HG03432 (cell line): ENCODE measurements around the gene CCDC73.
"Not testable (repeated sequence)": the region's sequence is repeated elsewhere in the genome, so short reads cannot be mapped to it uniquely, and the experiment has no call there.

Experiments used
- ATAC-seq: cut with Tn5 transposase; IDR thresholded peaks from one replicate; pipeline ENCODE4 v1.9.1; 2021; ENCODE audit warnings: mild to moderate bottlenecking, moderate library complexity; ENCODE audit not compliant: unreplicated experiment

CCDC73 gene

GRCh38 chr11:32597921-32598320 is 196.5 kb downstream of the CCDC73 start:
- no peak for ATAC-seq

- ATAC-seq = not testable (repeated sequence)
These were observed 198.3 kb downstream of the CCDC73 start for GRCh38 chr11:32596114-32596513.

GRCh38 chr11:32594272-32594671 is 200.2 kb downstream of the CCDC73 start:
- ATAC-seq = no peak

- ATAC-seq = no peak
These were observed 207.8 kb downstream of the CCDC73 start for GRCh38 chr11:32586576-32587190.

- no peak for ATAC-seq
These were observed 209.5 kb downstream of the CCDC73 start for GRCh38 chr11:32584921-32585320.

- peak; percentile 98 for ATAC-seq
These were observed 210.8 kb downstream of the CCDC73 start, which contains the start of gene EIF3M for GRCh38 chr11:32583459-32584271. TSS of gene EIF3M (plus strand) at chr11:32583831. CDS start at chr11:32583888, 57 bp downstream.

GRCh38 chr11:32581556-32581955 is 212.9 kb downstream of the CCDC73 start:
- ATAC-seq = no peak

GRCh38 chr11:32580967-32581366 is 213.5 kb downstream of the CCDC73 start:
- ATAC-seq = no peak

- ATAC-seq = no peak
These were observed 218.0 kb downstream of the CCDC73 start for GRCh38 chr11:32576456-32576855.

- no peak for ATAC-seq
These were observed 219.4 kb downstream of the CCDC73 start for GRCh38 chr11:32575070-32575469.

GRCh38 chr11:32574421-32574820 is 220.0 kb downstream of the CCDC73 start:
- no peak for ATAC-seq

GRCh38 chr11:32573228-32573627 is 221.2 kb downstream of the CCDC73 start:
- no peak for ATAC-seq

GRCh38 chr11:32571039-32571438 is 223.4 kb downstream of the CCDC73 start:
- no peak for ATAC-seq

- ATAC-seq = no peak
These were observed 225.1 kb downstream of the CCDC73 start for GRCh38 chr11:32569313-32569881.

GRCh38 chr11:32567154-32567553 is 227.3 kb downstream of the CCDC73 start:
- no peak for ATAC-seq

GRCh38 chr11:32566517-32566916 is 227.9 kb downstream of the CCDC73 start:
- ATAC-seq = no peak

- no peak for ATAC-seq
These were observed 230.9 kb downstream of the CCDC73 start for GRCh38 chr11:32563600-32563959.

GRCh38 chr11:32562839-32563599 is 231.4 kb downstream of the CCDC73 start:
- ATAC-seq = no peak

- no peak for ATAC-seq
These were observed 232.6 kb downstream of the CCDC73 start for GRCh38 chr11:32561835-32562234.

GRCh38 chr11:32555895-32556294 is 238.6 kb downstream of the CCDC73 start:
- no peak for ATAC-seq

GRCh38 chr11:32555091-32555490 is 239.4 kb downstream of the CCDC73 start:
- ATAC-seq = no peak
